Body of pancreas (tissue), 4 donors: ENCODE results near the gene DDHD1.

Experiments used
- CTCF ChIP-seq, 7 experiments: fragments of 450-650 bp in 4 of 7; fragments of 200-600 bp in 3 of 7; sonication (generic) in 3 of 7; IDR thresholded peaks; one replicate each; pipeline ENCODE4 v1.5.1; 2016 to 2019; ENCODE audit warnings: antibody characterized with exemption in 7 of 7
- POLR2A ChIP-seq, 3 donors: fragments of 450-650 bp; IDR thresholded peaks; one replicate each; pipeline ENCODE4 v1.6.1; 2016; ENCODE audit warnings: antibody characterized with exemption in 3 of 3, mild to moderate bottlenecking in 2 of 3

DNA sequence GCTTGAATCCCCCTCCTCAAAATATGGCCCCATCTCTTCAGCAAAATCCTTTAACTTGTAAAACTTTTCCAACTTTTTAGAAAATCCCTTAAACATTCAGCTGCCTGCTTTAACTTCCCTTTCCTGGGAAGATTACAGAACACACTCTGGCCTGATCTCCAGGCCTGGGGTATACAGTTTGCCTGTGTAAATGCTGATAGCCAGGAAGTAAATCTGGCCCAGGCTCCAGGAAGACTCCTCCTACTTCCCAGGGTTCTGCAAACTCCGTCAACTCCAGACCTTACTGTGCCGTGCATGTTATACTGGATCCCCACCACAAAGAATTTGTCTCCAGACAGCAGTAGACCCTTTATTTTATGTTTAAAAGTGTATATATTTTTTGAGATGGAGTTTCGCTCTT is 135.3 kb downstream of the DDHD1 start:
- TF ChIP-seq POLR2A (IDR thresholded peaks at IDR 0.05) (no peak), CTCF (IDR thresholded peaks at IDR 0.05) (no peak)
